ENCODE results near the gene KIRREL2. TPM values are rescaled to one million over a fixed set of nuclear protein-coding genes. Genes with fewer than 3 reads are reported as not detected.

KIRREL2 gene
- total and polyA plus RNA-seq, 3 donors from 2014 or later = 0.56 to 0.87 (median 0.84) TPM

DNA sequence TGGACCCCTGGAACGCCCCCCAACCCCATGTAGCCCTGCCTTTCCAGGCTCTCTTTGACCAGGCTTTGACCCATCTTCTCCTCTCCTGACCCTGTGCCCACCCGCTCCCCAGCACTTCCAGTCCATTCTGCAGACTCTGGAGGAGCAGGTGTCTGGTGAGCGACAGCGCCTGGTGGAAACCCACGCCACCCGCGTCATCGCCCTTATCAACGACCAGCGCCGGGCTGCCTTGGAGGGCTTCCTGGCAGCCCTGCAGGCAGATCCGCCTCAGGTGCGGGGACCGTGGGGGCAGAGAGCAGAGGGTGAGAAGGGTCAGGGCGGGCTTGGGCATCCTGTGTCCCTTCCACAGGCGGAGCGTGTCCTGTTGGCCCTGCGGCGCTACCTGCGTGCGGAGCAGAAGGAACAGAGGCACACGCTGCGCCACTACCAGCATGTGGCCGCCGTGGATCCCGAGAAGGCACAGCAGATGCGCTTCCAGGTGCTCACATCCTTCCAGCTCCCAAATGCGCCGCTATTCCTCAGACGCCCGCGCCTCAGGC, 17.8 kb downstream of the KIRREL2 start:
- DNase-seq = no peak
- H3K27ac ChIP-seq = no peak overlapping the region
- H3K27me3 ChIP-seq = no peaks in the 10 kb centered on the region
- 92 to 93% methylated on average over 28 to 32 of the region's 32 CpGs for WGBS, 2 donors
- H3K9me3 ChIP-seq = no peaks in the 10 kb centered on the region
- H3K36me3 ChIP-seq (ENCODE audit: low read depth, missing control alignments) = no peaks in the 10 kb centered on the region
- no peak overlapping the region for H3K4me3 ChIP-seq
- H3K4me1 ChIP-seq = no peaks in the 10 kb centered on the region
- intact Hi-C loops (cut with DNase I; ENCODE audit: low total_unique reads) = no loop called here
- TF ChIP-seq POLR2A (IDR thresholded peaks at IDR 0.05) = no peak
- TF ChIP-seq, protein P1, sequence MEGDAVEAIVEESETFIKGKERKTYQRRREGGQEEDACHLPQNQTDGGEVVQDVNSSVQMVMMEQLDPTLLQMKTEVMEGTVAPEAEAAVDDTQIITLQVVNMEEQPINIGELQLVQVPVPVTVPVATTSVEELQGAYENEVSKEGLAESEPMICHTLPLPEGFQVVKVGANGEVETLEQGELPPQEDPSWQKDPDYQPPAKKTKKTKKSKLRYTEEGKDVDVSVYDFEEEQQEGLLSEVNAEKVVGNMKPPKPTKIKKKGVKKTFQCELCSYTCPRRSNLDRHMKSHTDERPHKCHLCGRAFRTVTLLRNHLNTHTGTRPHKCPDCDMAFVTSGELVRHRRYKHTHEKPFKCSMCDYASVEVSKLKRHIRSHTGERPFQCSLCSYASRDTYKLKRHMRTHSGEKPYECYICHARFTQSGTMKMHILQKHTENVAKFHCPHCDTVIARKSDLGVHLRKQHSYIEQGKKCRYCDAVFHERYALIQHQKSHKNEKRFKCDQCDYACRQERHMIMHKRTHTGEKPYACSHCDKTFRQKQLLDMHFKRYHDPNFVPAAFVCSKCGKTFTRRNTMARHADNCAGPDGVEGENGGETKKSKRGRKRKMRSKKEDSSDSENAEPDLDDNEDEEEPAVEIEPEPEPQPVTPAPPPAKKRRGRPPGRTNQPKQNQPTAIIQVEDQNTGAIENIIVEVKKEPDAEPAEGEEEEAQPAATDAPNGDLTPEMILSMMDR (IDR thresholded peaks at IDR 0.05) = no peak

DNA sequence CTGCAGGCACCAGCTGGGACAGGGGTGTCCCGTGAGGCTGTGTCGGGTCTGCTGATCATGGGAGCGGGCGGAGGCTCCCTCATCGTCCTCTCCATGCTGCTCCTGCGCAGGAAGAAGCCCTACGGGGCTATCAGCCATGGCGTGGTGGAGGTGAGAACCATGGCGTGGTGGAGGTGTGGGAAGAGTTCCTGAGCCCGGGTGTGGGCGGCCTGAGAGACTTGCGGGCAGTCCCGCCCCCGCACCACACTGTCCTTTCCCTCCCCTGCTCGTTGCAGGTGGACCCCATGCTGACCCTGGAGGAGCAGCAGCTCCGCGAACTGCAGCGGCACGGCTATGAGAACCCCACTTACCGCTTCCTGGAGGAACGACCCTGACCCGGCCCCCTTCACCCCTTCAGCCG, 22.4 kb downstream of the KIRREL2 start:
- H3K27me3 ChIP-seq = no peaks in the 10 kb centered on the region
- H3K27ac ChIP-seq = no peak overlapping the region
- no peak for TF ChIP-seq POLR2A (IDR thresholded peaks at IDR 0.05)
- TF ChIP-seq, protein P1 (IDR thresholded peaks at IDR 0.05) = no peak
- H3K9me3 ChIP-seq = no peaks in the 10 kb centered on the region
- no peaks in the 10 kb centered on the region for H3K4me1 ChIP-seq
- 30 to 32% methylated on average over 12 to 23 of the region's 23 CpGs for WGBS, 2 donors
- intact Hi-C loops (cut with DNase I; ENCODE audit: low total_unique reads) = no loop called here
- no peak for DNase-seq
- H3K4me3 ChIP-seq = no peak overlapping the region
- no peaks in the 10 kb centered on the region for H3K36me3 ChIP-seq (ENCODE audit: low read depth, missing control alignments)

DNA sequence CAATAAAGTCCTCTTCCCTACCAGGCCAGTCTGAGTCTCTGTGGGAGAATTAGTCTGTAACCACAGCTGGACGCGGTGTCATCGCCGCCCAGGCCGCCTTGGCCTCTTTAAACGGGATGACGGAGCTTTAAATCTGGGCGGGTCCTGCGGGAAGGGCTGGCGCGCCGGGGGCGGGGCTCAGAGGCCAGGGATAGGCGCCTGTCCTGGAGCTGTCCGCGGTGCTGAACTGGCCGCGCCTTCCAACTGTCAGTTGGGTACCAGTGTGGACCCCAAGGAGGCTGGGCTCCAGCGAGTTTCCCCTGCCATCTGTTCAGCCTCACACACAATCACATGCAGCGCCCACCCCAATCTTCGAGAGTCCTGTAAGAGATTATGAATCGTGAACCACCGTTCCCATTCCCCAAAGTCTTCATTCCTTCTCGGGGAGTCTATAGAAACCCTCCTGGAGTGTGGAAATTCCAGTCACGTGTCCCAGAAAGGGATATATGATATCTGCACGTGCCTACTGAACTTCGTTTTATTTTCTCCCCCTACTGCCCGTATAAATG, 23.1 kb downstream of the KIRREL2 start:
- intact Hi-C loops (cut with DNase I; ENCODE audit: low total_unique reads) = loop anchor here (2.0 kb wide), 1 partner anchor 53 kb away; no protein-coding TSS in a partner anchor
- 2% methylated on average over 19 to 28 of the region's 28 CpGs for WGBS, 2 donors
- H3K4me3 ChIP-seq = no peak overlapping the region
- TF ChIP-seq, protein P1 (IDR thresholded peaks at IDR 0.05) = no peak
- TF ChIP-seq POLR2A (IDR thresholded peaks at IDR 0.05) = no peak
- H3K36me3 ChIP-seq (ENCODE audit: low read depth, missing control alignments) = no peaks in the 10 kb centered on the region
- no peaks in the 10 kb centered on the region for H3K4me1 ChIP-seq
- peak; percentile 94 for DNase-seq
- H3K27ac ChIP-seq = no peak overlapping the region
- H3K27me3 ChIP-seq = no peaks in the 10 kb centered on the region
- H3K9me3 ChIP-seq = no peaks in the 10 kb centered on the region

DNA sequence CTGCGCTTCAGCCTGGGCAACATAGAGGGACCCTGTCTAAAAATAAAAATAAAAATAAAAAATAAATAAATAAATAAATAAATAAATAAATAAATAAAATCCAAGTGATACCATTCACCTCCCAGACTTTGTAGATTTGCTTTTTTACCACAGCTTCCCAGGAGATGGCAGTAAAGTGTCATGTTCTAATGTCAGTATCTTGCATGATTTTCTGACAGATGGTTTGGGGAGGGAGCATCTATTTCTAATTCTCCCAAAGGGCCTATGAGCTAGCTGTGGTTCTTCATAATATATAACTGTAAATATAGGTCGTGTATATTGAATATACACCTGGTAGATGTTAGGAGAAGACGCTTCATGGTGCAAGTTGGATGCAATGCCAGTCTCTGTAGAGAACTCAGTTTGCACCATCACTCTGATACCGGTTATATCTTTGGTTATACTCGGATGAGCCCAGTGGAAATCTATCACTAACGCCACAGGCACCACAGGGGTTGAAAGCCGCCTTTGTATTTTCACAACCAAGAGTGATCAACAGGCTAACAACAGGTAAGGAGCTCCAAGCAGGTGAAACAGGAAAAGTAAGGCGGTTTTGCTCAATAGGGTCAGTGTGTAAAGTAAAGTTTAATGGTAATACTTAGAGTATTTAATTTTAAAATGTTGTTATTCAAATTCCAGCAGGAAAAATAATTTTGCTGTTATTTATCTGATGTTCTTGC, 25.6 kb downstream of the KIRREL2 start:
- intact Hi-C loops (cut with DNase I; ENCODE audit: low total_unique reads) = no loop called here
- Histone ChIP-seq H3K9me3 (no peaks in the 10 kb centered on the region), H3K4me3 (no peak overlapping the region), H3K36me3 (ENCODE audit: low read depth, missing control alignments) (no peaks in the 10 kb centered on the region), H3K27me3 (no peaks in the 10 kb centered on the region), H3K4me1 (no peaks in the 10 kb centered on the region), H3K27ac (no peak overlapping the region)
- TF ChIP-seq, protein P1 (IDR thresholded peaks at IDR 0.05) = peak in 2 of 3 experiments; percentile 24 to 45
- no peak for TF ChIP-seq POLR2A (IDR thresholded peaks at IDR 0.05)
- 44 to 52% methylated on average over 8 of the region's 8 CpGs for WGBS, 2 donors
- DNase-seq = peak; percentile 41

Data from testis (tissue), 3 donors.